Measurements from ENCODE around the gene SLC52A3. TPM values are rescaled to one million over a fixed set of nuclear protein-coding genes. Genes with fewer than 3 reads are reported as not detected.

The SLC52A3 gene
- total RNA-seq, 3 donors from 2014 or later: 0.16 to 7.2 (median 4.1) TPM

DNA sequence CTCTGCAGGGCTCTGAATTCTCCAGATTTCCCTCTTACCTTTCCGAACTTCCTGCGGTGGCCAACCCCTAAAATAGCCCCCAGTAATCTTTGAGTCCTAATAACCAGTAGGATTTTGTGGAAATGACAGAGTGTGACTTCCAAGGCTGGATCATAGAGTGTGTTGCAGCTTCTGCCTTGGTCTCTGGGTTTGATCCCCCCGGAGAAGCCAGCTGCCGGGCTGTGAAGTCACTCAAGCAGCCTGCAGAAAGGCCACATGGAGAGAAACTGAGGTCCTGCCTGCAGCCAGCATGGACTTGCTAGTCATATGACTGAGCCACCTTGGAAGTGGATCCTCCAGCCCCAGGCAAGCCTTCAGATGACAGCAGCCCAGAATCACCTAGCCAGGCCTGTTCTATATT lies 46.4 kb downstream of the SLC52A3 start:
- no peaks in the 10 kb centered on the region for H3K9me3 ChIP-seq
- H3K4me3 ChIP-seq: no peak overlapping the region
- peaks cover 0 to 31% of the 10 kb centered on the region in 2 donors for H3K27me3 ChIP-seq
- no peak for DNase-seq (ENCODE audit: low spot score in 2 of 2)
- TF ChIP-seq POLR2A (IDR thresholded peaks at IDR 0.05): no peak
- TF ChIP-seq, protein P1, sequence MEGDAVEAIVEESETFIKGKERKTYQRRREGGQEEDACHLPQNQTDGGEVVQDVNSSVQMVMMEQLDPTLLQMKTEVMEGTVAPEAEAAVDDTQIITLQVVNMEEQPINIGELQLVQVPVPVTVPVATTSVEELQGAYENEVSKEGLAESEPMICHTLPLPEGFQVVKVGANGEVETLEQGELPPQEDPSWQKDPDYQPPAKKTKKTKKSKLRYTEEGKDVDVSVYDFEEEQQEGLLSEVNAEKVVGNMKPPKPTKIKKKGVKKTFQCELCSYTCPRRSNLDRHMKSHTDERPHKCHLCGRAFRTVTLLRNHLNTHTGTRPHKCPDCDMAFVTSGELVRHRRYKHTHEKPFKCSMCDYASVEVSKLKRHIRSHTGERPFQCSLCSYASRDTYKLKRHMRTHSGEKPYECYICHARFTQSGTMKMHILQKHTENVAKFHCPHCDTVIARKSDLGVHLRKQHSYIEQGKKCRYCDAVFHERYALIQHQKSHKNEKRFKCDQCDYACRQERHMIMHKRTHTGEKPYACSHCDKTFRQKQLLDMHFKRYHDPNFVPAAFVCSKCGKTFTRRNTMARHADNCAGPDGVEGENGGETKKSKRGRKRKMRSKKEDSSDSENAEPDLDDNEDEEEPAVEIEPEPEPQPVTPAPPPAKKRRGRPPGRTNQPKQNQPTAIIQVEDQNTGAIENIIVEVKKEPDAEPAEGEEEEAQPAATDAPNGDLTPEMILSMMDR (IDR thresholded peaks at IDR 0.05): no peak
- no peak for TF ChIP-seq POLR2AphosphoS5 (IDR thresholded peaks at IDR 0.05)
- H3K4me1 ChIP-seq: no peaks in the 10 kb centered on the region
- H3K36me3 ChIP-seq: no peaks in the 10 kb centered on the region
- no peak overlapping the region for H3K27ac ChIP-seq
- intact Hi-C loops (cut with DNase I; ENCODE audit: low total_unique reads): no loop called here

DNA sequence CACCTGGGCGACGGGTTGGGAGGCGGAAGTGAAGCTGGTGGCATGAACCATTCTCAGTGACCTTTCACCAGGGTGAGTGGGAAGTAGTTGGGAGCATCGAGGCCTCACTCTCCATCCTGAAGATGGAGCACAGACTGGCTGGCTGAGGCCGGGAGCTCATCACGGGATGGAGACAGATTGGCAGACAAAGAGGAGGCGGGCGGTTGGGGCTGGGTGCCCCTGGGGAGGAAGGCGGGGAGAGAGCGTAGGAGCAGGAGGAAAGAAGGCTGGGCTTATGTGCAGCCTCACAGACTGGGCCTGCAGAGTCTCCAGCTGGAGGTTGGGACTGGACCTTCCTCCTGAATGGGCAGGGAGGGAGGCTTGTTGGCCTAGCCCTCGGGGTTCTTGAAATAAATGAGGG lies 48.5 kb downstream of the SLC52A3 start:
- H3K27ac ChIP-seq: no peak overlapping the region
- H3K27me3 ChIP-seq: peaks cover 0 to 28% of the 10 kb centered on the region in 2 donors
- intact Hi-C loops (cut with DNase I; ENCODE audit: low total_unique reads): no loop called here
- H3K36me3 ChIP-seq: no peaks in the 10 kb centered on the region
- no peaks in the 10 kb centered on the region for H3K4me1 ChIP-seq
- no peaks in the 10 kb centered on the region for H3K9me3 ChIP-seq
- no peak for DNase-seq (ENCODE audit: low spot score in 2 of 2)
- no peak overlapping the region for H3K4me3 ChIP-seq
- TF ChIP-seq POLR2A (IDR thresholded peaks at IDR 0.05): no peak

DNA sequence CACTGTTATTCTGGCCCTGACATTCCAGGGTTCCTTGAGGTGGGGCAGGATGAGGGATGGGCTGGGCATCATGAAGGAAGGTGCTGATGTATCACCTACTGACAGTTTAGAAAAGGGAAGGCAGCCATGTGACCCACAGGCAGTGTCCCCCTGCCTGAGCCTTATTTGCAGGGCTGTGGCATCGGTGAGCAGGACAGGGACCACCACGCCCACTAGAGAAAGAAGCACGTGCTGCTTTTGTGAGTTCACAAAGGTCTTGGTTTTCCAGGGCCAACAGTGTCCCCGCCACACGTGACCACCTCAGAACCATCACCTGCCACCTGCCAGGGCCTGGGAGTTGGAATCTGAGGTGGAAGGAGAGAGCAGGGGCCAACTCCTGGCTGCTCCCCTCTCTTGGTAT lies 49.2 kb downstream of the SLC52A3 start:
- Histone ChIP-seq H3K27me3 (peaks cover 0 to 28% of the 10 kb centered on the region in 2 donors), H3K9me3 (peaks cover 0 to 5% of the 10 kb centered on the region in 2 donors)
- intact Hi-C loops (cut with DNase I; ENCODE audit: low total_unique reads): no loop called here

DNA sequence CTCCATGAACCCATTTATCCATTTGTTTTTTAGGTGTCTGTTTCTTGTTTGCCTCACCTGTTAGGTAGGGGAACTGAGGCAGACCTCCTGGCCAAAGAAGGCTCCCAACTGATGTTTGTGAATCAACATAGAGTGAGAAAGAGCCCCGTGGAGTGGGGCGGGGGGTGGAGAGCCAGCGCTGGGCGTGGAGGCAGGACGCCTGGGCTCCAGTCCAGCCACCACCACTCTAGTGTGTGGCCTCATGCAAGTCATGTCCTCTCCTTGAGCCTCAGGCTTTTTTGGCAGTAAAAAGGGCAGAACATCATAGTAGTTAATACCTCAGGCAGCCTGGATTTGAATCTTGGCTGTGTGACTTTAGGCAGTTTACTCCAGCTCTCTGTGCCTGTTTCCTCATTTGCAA lies 50.5 kb downstream of the SLC52A3 start:
- H3K36me3 ChIP-seq: no peaks in the 10 kb centered on the region
- no peaks in the 10 kb centered on the region for H3K4me1 ChIP-seq
- intact Hi-C loops (cut with DNase I; ENCODE audit: low total_unique reads): no loop called here
- peaks cover 0 to 23% of the 10 kb centered on the region in 2 donors for H3K27me3 ChIP-seq
- DNase-seq (ENCODE audit: low spot score in 2 of 2): no peak
- TF ChIP-seq, protein P1 (IDR thresholded peaks at IDR 0.05): no peak
- TF ChIP-seq POLR2A (IDR thresholded peaks at IDR 0.05) (no peak), POLR2AphosphoS5 (IDR thresholded peaks at IDR 0.05) (no peak)
- no peak overlapping the region for H3K27ac ChIP-seq
- no peak overlapping the region for H3K4me3 ChIP-seq
- peaks cover 0 to 16% of the 10 kb centered on the region in 2 donors for H3K9me3 ChIP-seq

More for the DNA sequence above, 49.2 kb downstream of the SLC52A3 start:
- no peak overlapping the region for H3K27ac ChIP-seq
- DNase-seq (ENCODE audit: low spot score in 2 of 2): no peak
- no peaks in the 10 kb centered on the region for H3K4me1 ChIP-seq
- TF ChIP-seq, protein P1 (IDR thresholded peaks at IDR 0.05): no peak
- H3K36me3 ChIP-seq: no peaks in the 10 kb centered on the region
- no peak overlapping the region for H3K4me3 ChIP-seq

DNA sequence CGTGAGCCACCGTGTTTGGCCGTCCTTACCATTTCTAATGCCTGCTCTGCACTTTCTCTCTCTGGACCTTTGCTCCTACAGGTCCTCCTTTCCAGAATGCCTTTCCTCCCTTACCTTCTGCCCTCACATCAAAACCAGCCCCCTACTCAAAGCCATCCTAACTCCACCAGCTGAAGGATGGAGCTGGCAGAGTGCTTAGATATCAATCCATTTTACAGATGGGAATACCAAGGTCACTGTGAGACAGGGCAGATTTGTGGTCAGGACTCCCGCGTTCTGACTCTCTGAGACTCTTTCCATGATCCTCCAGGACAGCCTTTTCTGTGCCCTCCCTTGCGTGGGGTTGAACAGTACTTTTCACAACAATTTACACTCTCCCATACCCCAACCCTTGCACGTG lies 51.0 kb downstream of the SLC52A3 start:
- Histone ChIP-seq H3K4me1 (no peaks in the 10 kb centered on the region), H3K27ac (no peak overlapping the region), H3K9me3 (peaks cover 0 to 16% of the 10 kb centered on the region in 2 donors), H3K27me3 (peaks cover 0 to 18% of the 10 kb centered on the region in 2 donors), H3K4me3 (no peak overlapping the region), H3K36me3 (no peaks in the 10 kb centered on the region)
- intact Hi-C loops (cut with DNase I; ENCODE audit: low total_unique reads): no loop called here
- DNase-seq (ENCODE audit: low spot score in 2 of 2): no peak
- TF ChIP-seq, protein P1 (IDR thresholded peaks at IDR 0.05): no peak
- TF ChIP-seq POLR2A (IDR thresholded peaks at IDR 0.05): no peak
- no peak for TF ChIP-seq POLR2AphosphoS5 (IDR thresholded peaks at IDR 0.05)

DNA sequence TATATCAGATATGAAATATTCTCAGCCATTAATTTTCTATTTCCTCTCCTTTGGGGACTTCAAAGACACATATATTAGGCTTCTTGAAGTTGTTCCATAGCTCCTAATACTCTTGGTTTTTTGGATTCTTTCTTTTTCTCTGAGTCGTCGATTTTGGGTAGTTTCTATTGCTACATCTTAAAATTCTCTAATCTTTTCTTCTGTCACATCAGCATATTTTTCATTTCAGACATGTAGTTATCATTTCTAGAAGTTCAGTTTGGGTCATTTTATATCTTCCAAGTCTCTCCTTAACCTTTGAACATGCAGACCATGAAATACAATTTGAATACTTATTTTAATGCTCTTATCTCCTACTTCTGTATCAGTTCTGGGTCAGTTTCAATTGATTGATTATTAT lies 53.8 kb downstream of the SLC52A3 start:
- Histone ChIP-seq H3K9me3 (peaks cover 0 to 16% of the 10 kb centered on the region in 2 donors), H3K36me3 (no peaks in the 10 kb centered on the region), H3K4me1 (no peaks in the 10 kb centered on the region), H3K4me3 (no peak overlapping the region), H3K27me3 (peaks cover 0 to 24% of the 10 kb centered on the region in 2 donors), H3K27ac (no peak overlapping the region)
- TF ChIP-seq, protein P1 (IDR thresholded peaks at IDR 0.05): no peak
- TF ChIP-seq POLR2AphosphoS5 (IDR thresholded peaks at IDR 0.05) (no peak), POLR2A (IDR thresholded peaks at IDR 0.05) (no peak)
- intact Hi-C loops (cut with DNase I; ENCODE audit: low total_unique reads): no loop called here
- DNase-seq (ENCODE audit: low spot score in 2 of 2): no peak
